ENCODE measurements around the gene PTPRM.

Gene PTPRM

GRCh38 chr18:7566567-7567473 is at the start of gene PTPRM:
Gene PTPRM, plus strand, starts transcription at chr18:7567316. Its CDS starts 503 bp downstream, at chr18:7567819.
- DNase-seq (ENCODE audit: low spot score): peak; percentile 90

- DNase-seq (ENCODE audit: low spot score): no peak
These were observed 49.3 kb upstream of the PTPRM start for GRCh38 chr18:7517852-7518251.

GRCh38 chr18:7520200-7520785 is 46.8 kb upstream of the PTPRM start:
- DNase-seq (ENCODE audit: low spot score): no peak

- no peak for DNase-seq (ENCODE audit: low spot score)
These were observed 45.8 kb upstream of the PTPRM start for GRCh38 chr18:7521226-7521856.

GRCh38 chr18:7523772-7524171 is 43.3 kb upstream of the PTPRM start:
- no peak for DNase-seq (ENCODE audit: low spot score)

GRCh38 chr18:7524786-7525185 is 42.3 kb upstream of the PTPRM start:
- DNase-seq (ENCODE audit: low spot score): no peak

GRCh38 chr18:7532942-7533341 is 34.2 kb upstream of the PTPRM start:
- DNase-seq (ENCODE audit: low spot score): no peak

GRCh38 chr18:7535436-7536205 is 31.5 kb upstream of the PTPRM start:
- peak; percentile 9 for DNase-seq (ENCODE audit: low spot score)

- DNase-seq (ENCODE audit: low spot score): no peak
These were observed 30.0 kb upstream of the PTPRM start for GRCh38 chr18:7537145-7537544.

GRCh38 chr18:7541835-7542234 is 25.3 kb upstream of the PTPRM start:
- peak; percentile 32 for DNase-seq (ENCODE audit: low spot score)

GRCh38 chr18:7544686-7545085 is 22.4 kb upstream of the PTPRM start:
- no peak for DNase-seq (ENCODE audit: low spot score)

GRCh38 chr18:7545734-7546133 is 21.4 kb upstream of the PTPRM start:
- no peak for DNase-seq (ENCODE audit: low spot score)

GRCh38 chr18:7548221-7548620 is 18.9 kb upstream of the PTPRM start:
- no peak for DNase-seq (ENCODE audit: low spot score)

GRCh38 chr18:7548721-7549120 is 18.4 kb upstream of the PTPRM start:
- DNase-seq (ENCODE audit: low spot score): no peak

GRCh38 chr18:7557973-7558372 is 9.1 kb upstream of the PTPRM start:
- peak; percentile 30 for DNase-seq (ENCODE audit: low spot score)

- DNase-seq (ENCODE audit: low spot score): no peak
These were observed 8.3 kb upstream of the PTPRM start for GRCh38 chr18:7558769-7559168.

- no peak for DNase-seq (ENCODE audit: low spot score)
These were observed 7.3 kb upstream of the PTPRM start for GRCh38 chr18:7559709-7560319.

- DNase-seq (ENCODE audit: low spot score): no peak
These were observed 5.1 kb upstream of the PTPRM start for GRCh38 chr18:7561909-7562460.

GRCh38 chr18:7562491-7562890 is 4.6 kb upstream of the PTPRM start:
- no peak for DNase-seq (ENCODE audit: low spot score)

- no peak for DNase-seq (ENCODE audit: low spot score)
These were observed 1.4 kb upstream of the PTPRM start for GRCh38 chr18:7565677-7566076.

- DNase-seq (ENCODE audit: low spot score): no peak
These were observed 911 bp upstream of the PTPRM start for GRCh38 chr18:7566244-7566566.

Data from kidney tubule cell (primary cell).